Spleen (tissue), 7 donors: ENCODE data around the gene DRD1.

Experiments
- POLR2A ChIP-seq, 3 donors: fragments of 450-650 bp; IDR thresholded peaks; one replicate each; pipeline ENCODE4 v1.5.1; 2017; ENCODE audit warnings: antibody characterized with exemption in 3 of 3, mild to moderate bottlenecking in 1 of 3
- TF ChIP-seq, protein P1 (sequence below), 11 experiments: fragments of 200-600 bp in 7 of 11; fragments of 450-650 bp in 4 of 11; sonication (generic) in 4 of 11; IDR thresholded peaks in 8 of 11; conservative IDR thresholded peaks in 3 of 11; 1 replicate in 7 of 11; 2 replicates in 4 of 11; pipeline versions ENCODE4 v1.4.0 to v1.8.0; 2016 to 2021; ENCODE audit warnings: antibody characterized with exemption in 11 of 11, inconsistent platforms in 4 of 11, mild to moderate bottlenecking in 1 of 11
- donor health status: DM: no; HTN: no; CAD: no; lungs with moderate emphysema.
- donor health status: DM: no; HTN: no; CAD: no.
- donor health status: DM: no; HTN: no; CAD: no.

DNA sequence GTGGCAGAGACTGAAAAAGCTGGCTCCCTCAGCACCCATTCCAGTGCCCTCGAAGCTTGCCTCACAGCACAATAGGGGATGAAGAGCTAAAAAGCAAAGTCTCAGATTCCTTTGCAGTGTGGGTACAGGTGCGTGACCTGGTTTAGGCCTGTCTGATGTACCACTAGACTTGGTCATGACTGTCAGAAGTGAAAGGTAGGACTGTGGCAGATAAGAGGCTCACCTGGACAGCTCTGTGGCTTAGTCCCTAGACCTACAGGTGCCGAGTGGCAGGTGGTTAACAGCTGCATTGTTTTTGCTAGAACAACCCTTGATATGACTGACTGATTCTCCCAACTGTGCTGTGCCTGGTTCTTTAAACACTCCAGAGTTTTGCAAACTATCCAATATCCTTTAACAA lies 19.7 kb upstream of the DRD1 start:
- TF ChIP-seq, protein P1, sequence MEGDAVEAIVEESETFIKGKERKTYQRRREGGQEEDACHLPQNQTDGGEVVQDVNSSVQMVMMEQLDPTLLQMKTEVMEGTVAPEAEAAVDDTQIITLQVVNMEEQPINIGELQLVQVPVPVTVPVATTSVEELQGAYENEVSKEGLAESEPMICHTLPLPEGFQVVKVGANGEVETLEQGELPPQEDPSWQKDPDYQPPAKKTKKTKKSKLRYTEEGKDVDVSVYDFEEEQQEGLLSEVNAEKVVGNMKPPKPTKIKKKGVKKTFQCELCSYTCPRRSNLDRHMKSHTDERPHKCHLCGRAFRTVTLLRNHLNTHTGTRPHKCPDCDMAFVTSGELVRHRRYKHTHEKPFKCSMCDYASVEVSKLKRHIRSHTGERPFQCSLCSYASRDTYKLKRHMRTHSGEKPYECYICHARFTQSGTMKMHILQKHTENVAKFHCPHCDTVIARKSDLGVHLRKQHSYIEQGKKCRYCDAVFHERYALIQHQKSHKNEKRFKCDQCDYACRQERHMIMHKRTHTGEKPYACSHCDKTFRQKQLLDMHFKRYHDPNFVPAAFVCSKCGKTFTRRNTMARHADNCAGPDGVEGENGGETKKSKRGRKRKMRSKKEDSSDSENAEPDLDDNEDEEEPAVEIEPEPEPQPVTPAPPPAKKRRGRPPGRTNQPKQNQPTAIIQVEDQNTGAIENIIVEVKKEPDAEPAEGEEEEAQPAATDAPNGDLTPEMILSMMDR (IDR thresholded peaks at IDR 0.05 in 8 of 11, conservative IDR thresholded peaks at IDR 0.05 in 3 of 11), result no peak
- TF ChIP-seq POLR2A (IDR thresholded peaks at IDR 0.05), result no peak
